SW 1271 (cell line): Measurements from ENCODE around the gene BCL2L11.

Experiments used
- DNase-seq, 2 experiments: peaks; one replicate each; lab custom pipeline; 2025; lab: John Stamatoyannopoulos, UW

BCL2L11 gene

DNA sequence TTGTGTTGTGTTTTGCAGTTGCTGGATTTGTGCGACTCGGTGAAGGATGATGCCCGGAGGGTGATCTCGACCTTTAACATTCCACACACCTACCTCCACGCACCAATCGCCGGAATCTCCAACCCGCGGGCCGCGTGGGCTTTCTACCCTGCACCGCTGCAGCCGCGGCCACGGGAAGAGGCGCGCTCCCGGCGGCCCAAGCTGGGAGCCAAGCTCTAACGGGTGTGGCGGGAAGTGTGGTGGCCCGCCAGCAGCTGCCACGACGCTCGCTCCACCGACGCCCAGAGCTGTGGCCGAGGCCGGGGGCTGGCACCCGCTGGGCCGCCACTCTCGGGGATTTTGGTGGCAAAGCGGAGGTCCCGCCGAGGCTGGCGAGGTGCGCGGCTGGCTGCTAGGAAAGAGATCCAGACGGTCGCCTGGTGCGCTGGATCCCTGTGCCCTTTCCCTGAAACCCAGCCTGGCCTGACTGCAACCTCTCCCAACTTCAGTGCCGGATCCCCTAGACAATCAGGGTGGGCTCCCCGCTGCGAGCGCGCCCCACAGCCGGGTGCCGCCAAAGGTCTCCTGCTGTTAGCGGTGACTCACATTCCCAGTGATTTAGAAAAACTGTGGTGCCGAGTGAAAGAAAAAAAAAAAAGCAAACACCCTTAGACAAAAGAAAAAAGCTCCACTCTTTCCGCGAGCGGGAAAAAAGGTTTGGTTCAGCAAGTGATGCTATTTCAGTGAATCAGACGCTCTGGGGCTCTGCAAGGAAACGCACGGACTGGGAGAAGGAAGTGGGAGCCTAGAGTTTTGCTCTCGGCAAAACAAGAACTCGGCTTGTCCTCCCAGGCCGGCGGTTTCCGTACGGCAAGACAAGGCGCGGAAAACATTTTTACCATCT lies 2.9 kb upstream of the BCL2L11 start:
- DNase-seq: no peak

DNA sequence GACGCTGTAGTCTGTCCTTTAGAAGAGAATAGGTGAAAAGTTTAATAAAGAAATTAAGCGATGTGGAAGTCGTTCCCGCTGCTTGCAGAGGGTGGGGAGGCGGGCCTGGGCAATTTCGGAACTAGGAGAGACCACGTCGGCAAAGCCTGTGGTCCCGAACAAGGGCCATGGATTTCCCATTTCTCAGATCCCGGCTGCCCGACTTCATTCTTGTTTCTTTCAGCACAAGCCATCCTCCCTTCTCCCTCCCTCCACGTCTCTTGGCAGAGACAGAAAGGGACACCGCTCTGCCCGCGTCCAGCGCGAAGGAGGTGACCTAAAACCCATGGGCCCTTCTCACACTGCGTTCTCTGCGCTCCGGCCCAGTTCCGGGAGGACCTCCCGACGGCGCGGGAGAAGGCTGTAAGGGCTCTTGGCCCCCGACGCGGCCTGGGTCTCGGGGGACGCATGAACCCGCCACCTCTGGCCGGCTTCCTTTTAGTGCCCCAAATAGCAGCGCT lies 2.2 kb upstream of the BCL2L11 start:
- DNase-seq: no peak

- no peak for DNase-seq
These were observed 1.5 kb upstream of the BCL2L11 start for GRCh38 chr2:111118981-111119821.

- no peak for DNase-seq
These were observed 877 bp upstream of the BCL2L11 start for GRCh38 chr2:111119822-111120252.

GRCh38 chr2:111121028-111121827 lies 514 bp downstream of the BCL2L11 start:
- peak; percentile 25 to 28 for DNase-seq

DNA sequence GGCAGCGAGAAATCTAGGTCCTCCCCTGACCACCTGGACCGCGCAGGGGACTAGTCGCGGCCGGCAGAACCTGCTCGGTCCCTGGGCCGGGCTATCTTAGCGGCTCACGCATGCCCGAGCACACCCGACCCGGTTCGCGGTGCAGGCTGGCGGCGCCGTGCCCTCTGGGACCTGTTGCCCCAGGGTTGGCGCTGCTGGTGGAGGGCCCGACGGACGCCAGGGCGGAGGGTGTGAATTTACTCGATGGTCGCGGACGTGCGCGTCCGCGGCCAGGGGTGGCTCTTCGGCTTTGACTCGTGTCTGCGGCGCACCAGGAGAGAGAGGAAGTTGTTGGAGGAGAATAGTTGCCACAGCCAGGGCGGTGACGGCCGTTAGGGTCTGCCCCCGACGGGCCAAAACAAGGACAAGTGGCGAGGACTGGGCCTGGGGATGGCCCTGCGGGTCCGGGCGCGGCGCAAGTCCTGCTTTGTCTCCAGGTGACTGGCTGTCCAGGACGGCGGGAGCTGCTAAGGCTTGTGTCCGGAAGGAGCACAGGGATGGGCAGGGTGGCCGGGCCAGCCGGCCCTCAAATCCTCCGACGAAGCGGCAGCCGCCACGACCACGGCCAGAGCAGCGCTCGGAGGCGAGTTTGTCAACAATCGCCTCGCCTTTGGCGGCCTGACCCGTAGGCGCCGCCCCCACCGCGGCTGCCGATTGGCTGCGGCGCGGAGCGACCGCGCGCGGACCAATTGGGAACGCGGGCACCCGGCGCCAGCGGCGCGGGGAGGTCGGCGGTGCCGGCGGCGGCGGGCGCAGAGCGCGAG lies 1.3 kb downstream of the BCL2L11 start:
- DNase-seq: peak; percentile 56 to 79

GRCh38 chr2:111122631-111123421 lies 2.1 kb downstream of the BCL2L11 start:
- peak; percentile 48 to 79 for DNase-seq

GRCh38 chr2:111123751-111124150 lies 3.0 kb downstream of the BCL2L11 start:
- no peak for DNase-seq

DNA sequence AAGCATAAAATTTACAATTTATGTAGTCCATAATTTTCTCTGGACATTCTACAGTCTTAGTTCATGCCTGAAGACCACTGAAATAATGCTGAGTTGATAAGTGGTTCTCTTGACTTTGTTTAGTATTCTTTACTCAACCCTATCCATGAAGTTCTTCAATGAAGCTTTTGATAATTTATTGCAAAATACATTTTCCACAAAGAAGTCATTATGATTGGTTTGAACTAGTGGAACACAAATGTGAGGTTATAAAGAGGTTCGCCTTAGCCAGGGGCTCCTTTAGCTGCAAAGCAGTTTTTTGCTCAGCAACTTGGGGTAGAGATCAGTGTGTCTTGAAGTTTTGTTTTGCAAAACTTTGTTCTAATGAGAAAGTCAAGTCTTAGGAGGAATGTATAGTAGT lies 5.9 kb downstream of the BCL2L11 start:
- no peak for DNase-seq

DNA sequence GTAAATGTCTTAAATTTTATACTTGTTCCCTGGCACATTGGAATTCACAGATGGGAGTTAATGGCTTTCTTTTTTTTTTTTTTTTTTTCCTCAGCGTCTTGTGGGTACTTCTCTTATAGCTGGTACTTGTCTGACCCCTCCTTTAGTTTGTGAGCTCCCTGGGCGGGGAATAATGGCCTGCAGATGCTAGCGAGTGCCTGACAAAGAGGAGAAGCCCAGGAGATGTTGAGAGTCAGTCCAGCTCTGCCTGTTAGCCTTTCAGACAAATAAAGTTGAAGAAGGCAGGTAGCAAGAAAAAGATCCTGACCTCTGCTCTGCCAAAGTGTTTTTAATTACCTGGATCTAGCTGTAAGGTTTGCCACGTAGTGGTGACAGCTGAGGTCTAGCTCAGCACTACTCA lies 6.6 kb downstream of the BCL2L11 start:
- DNase-seq: no peak

GRCh38 chr2:111128096-111128495 lies 7.4 kb downstream of the BCL2L11 start:
- no peak for DNase-seq

DNA sequence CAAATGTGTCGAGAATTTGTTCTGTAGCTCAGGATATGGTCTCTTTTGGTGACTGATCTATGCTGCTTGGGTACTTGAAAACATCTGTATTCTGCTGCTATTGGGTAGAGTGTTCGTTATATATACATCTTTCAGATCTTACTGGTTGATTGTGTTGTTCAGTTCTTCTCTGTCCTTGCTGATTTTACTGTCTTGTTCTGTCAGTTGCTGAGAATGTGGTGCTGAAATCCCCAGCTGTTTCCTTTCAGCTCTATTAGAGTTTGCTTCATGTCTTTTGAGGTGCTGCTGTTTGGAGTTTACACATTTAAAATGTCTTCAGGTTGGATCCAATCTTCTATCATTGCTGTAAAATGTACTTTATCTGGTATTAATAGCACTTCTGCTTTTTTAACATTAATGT lies 12.9 kb downstream of the BCL2L11 start:
- DNase-seq: no peak

DNA sequence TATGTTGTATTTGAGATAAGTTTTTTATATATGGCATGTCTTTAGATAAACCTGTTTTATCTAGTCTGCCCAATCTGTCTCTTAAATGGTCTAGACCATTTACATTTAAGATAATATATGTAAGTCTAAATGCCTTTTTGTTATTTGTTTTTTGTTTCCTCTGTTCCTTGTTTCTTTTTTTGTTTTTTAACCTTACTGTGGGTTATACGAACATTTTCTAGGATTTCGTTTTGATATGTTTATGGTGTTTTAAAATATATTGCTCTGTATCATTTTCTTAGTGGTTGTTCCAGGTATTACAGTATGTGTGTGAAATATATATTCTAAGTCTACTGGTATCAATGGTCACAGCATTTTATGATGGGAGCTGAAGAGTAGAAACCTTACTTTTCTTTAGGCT lies 13.3 kb downstream of the BCL2L11 start:
- peak in 1 of 2 experiments; percentile 10 for DNase-seq

DNA sequence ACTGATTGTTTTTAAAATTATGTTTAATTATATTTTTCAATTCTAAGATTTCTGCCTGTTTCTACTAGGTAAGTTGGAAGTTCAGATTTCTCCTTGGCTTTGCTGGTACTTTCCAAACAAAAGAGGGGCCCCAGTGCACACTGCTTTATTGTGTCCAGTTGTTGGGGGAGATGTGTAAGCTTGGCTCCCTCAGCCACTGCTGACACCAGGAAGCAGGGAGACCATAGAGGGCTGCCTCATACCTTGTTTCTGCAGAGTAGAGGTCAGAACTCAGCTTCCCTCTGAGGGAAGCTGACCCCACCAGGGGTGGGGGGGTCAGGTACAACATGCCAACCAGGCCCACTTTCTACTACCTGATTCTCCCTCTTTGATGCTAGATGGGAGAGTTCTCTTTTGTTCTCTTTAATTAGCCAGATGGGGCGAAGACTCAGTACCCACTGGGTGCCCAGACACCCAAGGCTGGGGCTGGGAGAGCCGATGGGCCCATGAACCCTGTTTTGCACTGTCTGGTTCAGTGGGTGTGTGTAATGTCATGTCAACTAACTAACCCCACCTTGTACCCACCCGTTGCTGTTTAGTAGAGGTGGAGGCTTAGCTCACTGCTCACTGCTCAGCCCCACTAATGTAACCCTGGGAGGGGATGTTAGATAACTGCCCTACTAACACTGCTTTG lies 14.7 kb downstream of the BCL2L11 start:
- DNase-seq: no peak

GRCh38 chr2:111135910-111136297 lies 15.2 kb downstream of the BCL2L11 start:
- DNase-seq: no peak

DNA sequence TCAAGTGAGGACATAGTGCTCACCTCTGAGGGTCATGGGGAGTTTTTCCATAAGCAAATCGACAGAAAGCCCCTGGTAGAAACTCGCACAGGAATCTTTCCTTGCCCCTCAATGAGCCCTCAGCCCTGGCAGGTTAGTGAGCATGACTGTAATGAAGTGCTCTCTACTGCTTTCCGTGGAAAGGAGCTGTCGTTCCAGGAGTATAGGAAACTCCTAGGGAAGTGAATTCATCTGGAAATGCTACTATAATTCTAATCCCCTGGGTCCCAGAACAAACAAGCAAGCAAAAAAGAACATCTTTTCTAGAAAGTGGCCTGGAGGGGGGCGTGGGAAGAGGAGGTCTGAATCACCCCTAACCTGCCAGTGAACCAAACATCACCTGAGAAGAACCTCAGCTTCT lies 18.1 kb downstream of the BCL2L11 start:
- no peak for DNase-seq

DNA sequence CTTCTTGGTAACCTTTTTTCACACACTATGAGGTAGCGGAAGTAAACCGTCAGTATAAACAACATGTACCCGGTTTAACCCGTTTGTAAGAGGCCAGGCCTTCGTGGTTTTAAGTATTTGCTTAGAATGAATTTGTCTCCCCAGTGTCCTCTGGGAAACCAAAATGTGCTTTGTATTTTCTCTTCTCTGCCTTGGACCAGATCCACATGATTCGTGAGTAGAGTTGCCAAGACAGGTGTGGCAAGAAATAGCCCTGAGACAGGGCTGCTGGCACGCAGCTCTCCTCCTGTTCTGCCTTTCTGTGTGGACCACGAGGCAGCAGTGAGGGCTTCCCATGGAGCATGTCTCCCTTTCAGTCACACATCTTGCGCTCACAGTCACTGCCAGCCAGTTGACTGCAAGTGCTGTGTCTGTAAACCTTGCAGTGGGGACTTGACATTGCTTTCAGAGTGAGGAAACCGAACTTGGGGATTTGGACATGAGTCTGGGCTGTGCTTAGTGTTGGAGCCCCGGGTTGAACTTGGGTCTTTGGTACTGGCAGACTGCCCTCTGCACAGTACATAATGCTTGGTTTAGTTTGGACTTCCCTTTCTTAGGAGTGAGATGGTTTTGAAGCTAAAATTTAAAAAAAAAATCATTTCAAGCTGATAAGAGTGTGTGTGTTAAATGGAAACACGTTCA lies 19.1 kb downstream of the BCL2L11 start:
- no peak for DNase-seq

DNA sequence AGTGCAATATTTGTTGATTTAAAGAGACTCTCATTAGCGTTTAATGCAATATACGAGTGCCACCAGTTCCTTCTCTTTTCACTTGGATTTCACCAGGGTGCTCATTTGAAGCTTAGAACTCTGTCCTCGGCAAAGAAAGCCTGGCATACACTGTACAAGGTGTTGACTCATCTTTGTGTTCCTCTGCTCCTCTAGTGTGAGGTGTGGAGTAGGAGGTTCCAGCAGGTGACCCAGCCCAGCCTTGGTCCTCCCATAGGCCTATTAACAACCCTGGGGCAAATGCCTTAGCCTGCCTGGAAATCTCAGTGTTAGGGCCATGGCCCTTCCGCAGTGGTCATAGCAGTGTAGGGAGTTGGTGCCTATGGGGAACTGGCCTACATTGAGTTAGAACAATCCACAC lies 20.1 kb downstream of the BCL2L11 start:
- DNase-seq: no peak

- DNase-seq: no peak
These were observed 21.4 kb downstream of the BCL2L11 start for GRCh38 chr2:111142101-111142500.
